Stomach (tissue), 4 donors: Measurements from ENCODE around the gene STX10.

Source experiments
- CTCF ChIP-seq, 7 experiments: fragments of 450-650 bp in 4 of 7; fragments of 200-600 bp in 3 of 7; sonication (generic) in 3 of 7; IDR thresholded peaks; one replicate each; pipeline ENCODE4 v1.5.1; 2016 to 2019; ENCODE audit warnings: antibody characterized with exemption in 7 of 7, control low read depth in 2 of 7, mild to moderate bottlenecking in 1 of 7
- EP300 ChIP-seq: sonication (generic); formaldehyde crosslinking; IDR thresholded peaks from one replicate; pipeline ENCODE4 v1.6.1; 2017; ENCODE audit warnings: antibody characterized with exemption
- POLR2A ChIP-seq, 4 donors: fragments of 450-650 bp; IDR thresholded peaks; one replicate each; pipeline ENCODE4 v1.6.1; 2016; ENCODE audit warnings: antibody characterized with exemption in 4 of 4, control low read depth in 2 of 4, mild to moderate bottlenecking in 1 of 4, moderate library complexity in 1 of 4
- POLR2AphosphoS5 ChIP-seq, 3 donors: sonication (generic); formaldehyde crosslinking; IDR thresholded peaks; one replicate each; pipeline ENCODE4 v1.6.1; 2016; ENCODE audit warnings: antibody characterized with exemption in 3 of 3

DNA sequence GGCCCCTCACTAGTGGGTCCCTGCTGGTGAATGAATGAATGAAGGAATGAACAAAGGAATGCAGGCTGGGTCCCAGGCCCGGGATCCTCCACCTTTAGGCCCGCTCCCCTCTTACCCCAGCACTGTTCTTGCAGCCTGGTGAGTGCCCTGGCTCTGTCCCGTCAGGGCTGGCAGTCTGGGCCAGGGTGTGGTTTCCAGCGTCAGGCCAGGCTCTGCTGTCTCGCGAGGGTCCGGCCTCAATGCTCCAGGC is 47.8 kb downstream of the STX10 start:
- TF ChIP-seq CTCF (IDR thresholded peaks at IDR 0.05) (no peak), POLR2A (IDR thresholded peaks at IDR 0.05) (no peak), EP300 (no peak), POLR2AphosphoS5 (IDR thresholded peaks at IDR 0.05) (no peak)
